SKM-1 treated with dmso at 0.1 percent for 144 hours (cell line): ENCODE results near the gene FREM1.

Source experiments
- DNase-seq: peaks from one replicate; lab custom pipeline; 2025; ENCODE audit not compliant: unreplicated experiment; lab: John Stamatoyannopoulos, UW

The FREM1 gene

GRCh38 chr9:14713187-14713767 lies 197.0 kb downstream of the FREM1 start:
- no peak for DNase-seq

DNA sequence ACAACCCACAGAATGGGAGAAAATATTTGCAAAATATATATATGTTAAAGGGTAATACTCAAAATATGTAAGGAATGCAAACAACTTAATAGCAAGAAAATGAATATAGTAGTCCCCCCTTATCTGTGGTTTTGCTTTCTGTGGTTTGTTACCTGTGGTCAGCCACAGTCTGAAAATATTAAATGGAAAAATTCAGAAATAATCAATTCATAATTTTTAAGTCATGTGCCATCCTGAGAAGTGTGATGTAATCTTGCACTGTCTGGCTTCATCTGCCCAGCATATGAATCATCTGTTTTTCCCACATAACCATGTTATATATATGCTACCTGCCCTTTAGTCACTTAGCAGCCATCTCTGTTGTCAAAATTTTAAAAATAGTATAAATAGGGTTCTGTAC lies 199.4 kb downstream of the FREM1 start:
- DNase-seq: no peak

DNA sequence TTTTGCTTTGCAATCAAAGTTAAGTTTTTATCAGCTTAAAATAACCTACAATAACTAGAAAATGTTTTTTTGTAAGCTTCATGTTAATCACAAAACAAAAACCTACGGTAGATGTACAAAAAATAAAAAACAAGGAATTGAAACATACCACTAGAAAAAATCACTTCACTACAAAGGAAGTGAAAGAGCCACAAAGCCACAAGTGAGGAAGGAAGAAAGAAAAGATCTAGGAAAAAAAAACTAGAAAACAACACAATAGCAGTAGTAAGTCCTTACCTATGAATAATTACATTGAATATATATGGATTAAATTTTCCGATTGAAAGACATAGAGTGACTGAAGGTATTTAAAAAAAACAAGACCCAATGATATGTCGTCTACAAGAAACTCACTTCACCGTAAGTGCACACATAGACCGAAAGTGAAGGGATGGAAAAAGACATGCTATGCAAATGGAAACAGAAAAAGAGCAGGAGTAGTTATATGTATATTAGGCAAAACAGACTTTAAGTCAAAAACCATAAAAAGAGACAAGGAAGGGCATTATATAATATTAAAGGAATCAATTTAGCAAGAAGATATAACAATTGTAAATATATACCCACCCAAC lies 203.6 kb downstream of the FREM1 start:
- DNase-seq: no peak

GRCh38 chr9:14705079-14705478 lies 205.1 kb downstream of the FREM1 start:
- no peak for DNase-seq

DNA sequence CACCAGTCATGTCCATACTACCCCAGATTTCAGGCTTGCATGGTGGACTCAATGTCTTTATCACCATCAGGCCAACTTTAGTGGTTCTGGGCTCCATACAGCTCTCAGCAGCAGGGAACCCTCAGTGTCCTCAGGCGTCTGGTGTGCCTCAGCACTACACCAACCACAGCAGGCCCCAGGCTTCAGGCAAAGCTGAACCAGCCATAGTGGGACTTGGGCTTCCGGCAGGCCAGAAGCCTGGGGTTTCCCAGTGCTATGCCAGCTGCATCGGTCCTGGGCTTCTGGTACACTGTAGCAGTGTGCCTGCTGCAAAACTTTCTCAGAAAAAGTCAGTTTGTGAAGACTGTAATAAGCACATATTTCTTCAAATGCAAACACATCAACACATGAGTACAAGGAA lies 205.9 kb downstream of the FREM1 start:
- no peak for DNase-seq

- DNase-seq: no peak
These were observed 208.0 kb downstream of the FREM1 start for GRCh38 chr9:14702200-14702720.

GRCh38 chr9:14693251-14693861 lies 216.9 kb downstream of the FREM1 start, which contains the start of gene ZDHHC21:
TSS of gene ZDHHC21 (minus strand) at chr9:14693432. CDS start at chr9:14674340, 19,092 bp downstream.
- peak; percentile 56 for DNase-seq

DNA sequence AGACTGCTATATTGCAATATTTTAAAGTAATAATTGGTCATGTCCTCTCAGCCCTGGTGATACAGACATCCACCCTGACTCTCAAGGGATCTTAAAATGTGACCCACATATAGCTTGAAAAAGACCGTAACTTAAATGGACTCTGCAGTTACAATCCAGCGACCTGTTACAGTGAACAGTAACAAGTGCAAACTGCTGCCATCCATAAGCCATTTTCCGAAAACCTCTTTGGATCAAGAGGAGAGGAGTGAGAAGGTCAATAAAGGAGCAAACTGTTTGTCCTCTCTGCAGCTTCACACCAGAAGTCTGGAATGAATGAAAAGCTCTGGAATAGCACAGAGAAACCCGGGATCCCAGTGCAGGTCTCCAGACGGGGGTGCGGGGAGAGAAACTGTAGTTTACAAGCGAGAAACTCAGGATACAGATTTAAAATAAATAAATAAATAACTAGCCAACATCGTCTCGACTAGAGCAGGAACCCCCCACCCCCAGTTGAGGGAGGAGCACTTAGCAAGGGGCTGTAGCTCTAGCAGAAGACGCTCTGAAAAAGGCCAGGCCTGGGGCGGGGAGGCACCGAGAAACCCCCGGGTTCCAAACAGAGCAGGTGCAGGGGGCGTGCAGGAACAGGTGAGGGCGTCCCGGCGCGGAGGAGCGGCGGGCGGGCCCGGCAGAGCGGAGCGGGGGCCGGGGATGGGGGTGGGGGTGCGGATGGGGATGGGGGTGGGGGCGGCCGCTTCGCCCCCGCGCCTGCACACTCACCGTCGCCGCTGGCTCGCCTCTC lies 217.6 kb downstream of the FREM1 start:
- no peak for DNase-seq

GRCh38 chr9:14690948-14691730 lies 219.1 kb downstream of the FREM1 start:
- DNase-seq: no peak

- DNase-seq: no peak
These were observed 223.0 kb downstream of the FREM1 start for GRCh38 chr9:14687042-14687719.

DNA sequence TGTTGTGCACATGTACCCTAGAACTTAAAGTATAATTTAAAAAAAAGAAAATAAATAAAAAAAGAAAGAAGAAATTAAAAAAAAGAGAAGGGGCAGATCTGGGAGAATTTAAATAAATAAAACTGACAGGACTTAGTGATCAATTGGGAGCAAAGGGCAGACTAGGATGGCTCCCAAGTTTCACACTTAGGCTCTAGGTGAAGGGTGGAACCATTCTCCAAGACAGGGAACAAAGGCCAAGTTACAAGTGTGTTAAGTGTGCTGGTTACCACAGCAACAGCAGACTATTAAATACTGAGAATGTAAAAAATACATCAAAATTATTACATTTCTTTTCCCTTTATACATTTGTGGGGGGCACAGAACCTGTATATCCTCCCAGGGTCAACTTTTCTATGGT lies 224.1 kb downstream of the FREM1 start:
- DNase-seq: no peak
